B cell (primary cell): Measurements from ENCODE around the gene ATP5PB. TPM values are rescaled to one million over a fixed set of nuclear protein-coding genes. Genes with fewer than 3 reads are reported as not detected.
A peak's percentile ranks its signal among the peaks of the same experiment; 100 is the strongest.

Experiments used
- ATAC-seq: fragments of 200-7000 bp; cut with Tn5 transposase; one replicate; pipeline ENCODE4 v1.10.0; 2021; ENCODE audit warnings: low read depth, mild to moderate bottlenecking, moderate number of reproducible peaks, moderate library complexity
- CTCF ChIA-PET: fragments of 350-600 bp; sonication (Branson Sonifier 250); formaldehyde crosslinking; loops from one replicate; lab custom pipeline; 2021; ENCODE audit warnings: antibody characterized with exemption, inconsistent platforms; lab: Charles Lee
- POLR2A ChIA-PET: fragments of 350-600 bp; sonication (Branson Sonifier 250); formaldehyde crosslinking; loops from one replicate; lab custom pipeline; 2021; ENCODE audit warnings: antibody characterized with exemption; lab: Charles Lee
- DNase-seq: peaks from one replicate; pipeline ENCODE4 v3.0.0; 2013
- H2AFZ ChIP-seq: 2 replicates; pipeline ENCODE4 v1.6.1; 2012; ENCODE audit warnings: mild to moderate bottlenecking, low read depth, low read length; ENCODE audit not compliant: insufficient read depth, poor library complexity, severe bottlenecking
- H3K27ac ChIP-seq, 2 donors: 1 replicate in 1 of 2; 2 replicates in 1 of 2; pipeline ENCODE4 v1.5.1; 2012 to 2013; ENCODE audit warnings: low read length in 2 of 2, mild to moderate bottlenecking in 2 of 2, moderate library complexity in 1 of 2
- H3K27me3 ChIP-seq, 4 experiments: fragments of 200-600 bp in 1 of 4; sonication (generic) in 1 of 4; replicated peaks in 1 of 4; 1 replicate in 2 of 4; 2 replicates in 2 of 4; pipeline versions ENCODE4 v1.6.1 to v1.7.0; 2013 to 2016; ENCODE audit warnings: low read length in 3 of 4, mild to moderate bottlenecking in 2 of 4, mixed read lengths in 1 of 4, moderate library complexity in 1 of 4; ENCODE audit not compliant: insufficient read depth in 4 of 4, control insufficient read depth in 3 of 4; ENCODE audit errors: control extremely low read depth in 1 of 4
- H3K36me3 ChIP-seq, 2 experiments: replicated peaks in 1 of 2; 1 replicate in 1 of 2; 2 replicates in 1 of 2; pipeline versions ENCODE4 v1.6.1 to v1.7.1; 2013; ENCODE audit warnings: low read length in 1 of 2; ENCODE audit not compliant: insufficient read depth in 2 of 2, control insufficient read depth in 1 of 2; ENCODE audit errors: control extremely low read depth in 1 of 2, extremely low read depth in 1 of 2
- H3K4me1 ChIP-seq, 2 donors: fragments of 200-600 bp in 1 of 2; sonication (generic) in 1 of 2; 1 replicate in 1 of 2; 2 replicates in 1 of 2; pipeline versions ENCODE4 v1.5.1 to v1.6.1; 2013 to 2017; ENCODE audit warnings: low read length in 2 of 2; ENCODE audit not compliant: control insufficient read depth in 2 of 2, insufficient read depth in 2 of 2
- H3K4me2 ChIP-seq: replicated peaks from 2 replicates; pipeline ENCODE3; 2012; ENCODE audit warnings: mild to moderate bottlenecking, low read depth, low read length; ENCODE audit not compliant: poor library complexity, severe bottlenecking
- H3K4me3 ChIP-seq, 5 experiments: fragments of 200-600 bp in 1 of 5; sonication (generic) in 1 of 5; 1 replicate in 3 of 5; 2 replicates in 2 of 5; pipeline versions ENCODE4 v1.5.1 to v1.7.0; 2011 to 2016; ENCODE audit warnings: low read length in 4 of 5, mild to moderate bottlenecking in 4 of 5, low read depth in 2 of 5, control low read depth in 1 of 5, moderate library complexity in 1 of 5; ENCODE audit not compliant: insufficient read depth in 1 of 5; ENCODE audit errors: control extremely low read depth in 1 of 5, extremely low read depth in 1 of 5
- H3K79me2 ChIP-seq: fragments of 200-600 bp; sonication (generic); one replicate; pipeline ENCODE4 v1.6.0; 2016; ENCODE audit warnings: low read length; ENCODE audit not compliant: control insufficient read depth, insufficient read depth
- H3K9ac ChIP-seq: fragments of 200-600 bp; sonication (generic); 2 replicates; pipeline ENCODE4 v1.6.1; 2017; ENCODE audit warnings: mild to moderate bottlenecking, low read length, moderate library complexity
- H3K9me3 ChIP-seq, 3 donors: one replicate each; pipeline versions ENCODE4 v1.6.1 to v1.7.1; 2013; ENCODE audit warnings: low read length in 2 of 3; ENCODE audit not compliant: control insufficient read depth in 2 of 3, insufficient read depth in 1 of 3; ENCODE audit errors: control extremely low read depth in 1 of 3
- H4K20me1 ChIP-seq: 2 replicates; pipeline ENCODE4 v1.6.0; 2012; ENCODE audit warnings: mild to moderate bottlenecking, low read length; ENCODE audit not compliant: insufficient read depth, control insufficient read depth, poor library complexity, severe bottlenecking
- H3K27ac Mint-ChIP-seq: one replicate; pipeline ENCODE4 v1.8.0; 2021; ENCODE audit warnings: mixed read lengths
- H3K27me3 Mint-ChIP-seq: one replicate; pipeline ENCODE4 v1.8.0; 2021; ENCODE audit warnings: mixed read lengths
- H3K4me1 Mint-ChIP-seq: one replicate; pipeline ENCODE4 v1.8.0; 2021; ENCODE audit warnings: mixed read lengths
- H3K4me3 Mint-ChIP-seq: one replicate; pipeline ENCODE4 v1.8.0; 2021; ENCODE audit warnings: mixed read lengths
- H3K9me3 Mint-ChIP-seq: one replicate; pipeline ENCODE4 v1.8.0; 2022; ENCODE audit warnings: mixed read lengths; ENCODE audit not compliant: insufficient read depth
- EZH2 ChIP-seq: IDR thresholded peaks from 2 replicates; pipeline ENCODE4 v1.6.1; 2012; ENCODE audit warnings: borderline replicate concordance, low read depth, mild to moderate bottlenecking, moderate library complexity, low read length; ENCODE audit not compliant: insufficient read depth, poor library complexity, severe bottlenecking
- WGBS: methylation state at CpG from one replicate; pipeline ENCODE4 v1.1.5; 2013; ENCODE audit warnings: missing lambda C conversion rate; ENCODE audit not compliant: insufficient coverage; 5-methylcytosine and 5-hydroxymethylcytosine counted together
- intact Hi-C: fragments of 100-400 bp; cut with micrococcal nuclease; formaldehyde crosslinking; loops from one replicate; pipeline ENCODE4 v1.10.0; 2022
- polyA plus RNA-seq: library from polyadenylated mRNA; depleted of rRNA; stranded (reverse); fragments of >200 nt; gene quantifications from 2 replicates; pipeline ENCODE4 v1.2.3, GENCODE V29; 2012
- total RNA-seq, 2 donors: library from RNA; stranded (reverse); fragments of 120-200 nt in 1 of 2; gene quantifications; 1 replicate in 1 of 2; 2 replicates in 1 of 2; pipeline versions ENCODE4 v1.2.3 to v1.2.4, GENCODE V29; 2013 to 2022
- TF ChIP-seq, protein P1 (sequence below): fragments of 200-600 bp; IDR thresholded peaks from one replicate; pipeline ENCODE4 v1.8.0; 2022; ENCODE audit warnings: antibody characterized with exemption, mild to moderate bottlenecking

ATP5PB gene
- total and polyA plus RNA-seq, 2 donors (not counting 1 experiment from before 2014, with no cell fraction given): 81.2 to 110 TPM

GRCh38 chr1:111462370-111463028 lies 13.2 kb downstream of the ATP5PB start:
- DNase-seq (no peak), ATAC-seq (no peak)
- no peaks in the 10 kb centered on the region for H3K4me1 ChIP-seq
- ChIA-PET POLR2A (no interaction called here), CTCF (interaction anchor here (1.2 to 1.4 kb wide), 3 partner anchors 9 to 18 kb away, joined by 3 to 5 read pairs (median 3); partner anchors contain the start of gene WDR77)
- H3K27me3 ChIP-seq: no peaks in the 10 kb centered on the region
- no peaks in the 10 kb centered on the region for H3K4me1 Mint-ChIP-seq
- no peak overlapping the region for H2AFZ ChIP-seq
- TF ChIP-seq, protein P1, sequence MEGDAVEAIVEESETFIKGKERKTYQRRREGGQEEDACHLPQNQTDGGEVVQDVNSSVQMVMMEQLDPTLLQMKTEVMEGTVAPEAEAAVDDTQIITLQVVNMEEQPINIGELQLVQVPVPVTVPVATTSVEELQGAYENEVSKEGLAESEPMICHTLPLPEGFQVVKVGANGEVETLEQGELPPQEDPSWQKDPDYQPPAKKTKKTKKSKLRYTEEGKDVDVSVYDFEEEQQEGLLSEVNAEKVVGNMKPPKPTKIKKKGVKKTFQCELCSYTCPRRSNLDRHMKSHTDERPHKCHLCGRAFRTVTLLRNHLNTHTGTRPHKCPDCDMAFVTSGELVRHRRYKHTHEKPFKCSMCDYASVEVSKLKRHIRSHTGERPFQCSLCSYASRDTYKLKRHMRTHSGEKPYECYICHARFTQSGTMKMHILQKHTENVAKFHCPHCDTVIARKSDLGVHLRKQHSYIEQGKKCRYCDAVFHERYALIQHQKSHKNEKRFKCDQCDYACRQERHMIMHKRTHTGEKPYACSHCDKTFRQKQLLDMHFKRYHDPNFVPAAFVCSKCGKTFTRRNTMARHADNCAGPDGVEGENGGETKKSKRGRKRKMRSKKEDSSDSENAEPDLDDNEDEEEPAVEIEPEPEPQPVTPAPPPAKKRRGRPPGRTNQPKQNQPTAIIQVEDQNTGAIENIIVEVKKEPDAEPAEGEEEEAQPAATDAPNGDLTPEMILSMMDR: no peak
- TF ChIP-seq EZH2: no peak
- peaks cover 5% of the 10 kb centered on the region for H4K20me1 ChIP-seq
- H3K27ac ChIP-seq: no peak overlapping the region
- H3K27me3 Mint-ChIP-seq: no peaks in the 10 kb centered on the region
- intact Hi-C loops: no loop called here
- H3K27ac Mint-ChIP-seq: peak overlapping the region; percentile 26
- whole genome bisulfite sequencing: 100% methylated on average over 1 of the region's 4 CpGs
- no peak overlapping the region for H3K4me3 Mint-ChIP-seq
- peaks cover 15 to 51% of the 10 kb centered on the region in 2 experiments for H3K36me3 ChIP-seq
- no peaks in the 10 kb centered on the region for H3K9me3 Mint-ChIP-seq
- H3K4me3 ChIP-seq: no peak overlapping the region
- H3K79me2 ChIP-seq: peaks cover 5% of the 10 kb centered on the region
- no peak overlapping the region for H3K4me2 ChIP-seq
- H3K9me3 ChIP-seq: no peaks in the 10 kb centered on the region
- no peak overlapping the region for H3K9ac ChIP-seq

- ChIA-PET CTCF (interaction anchor here (0.7 to 1.4 kb wide), 5 partner anchors 10 to 45 kb away, joined by 3 to 5 read pairs (median 3); partner anchors contain the start of gene WDR77), POLR2A (interaction anchor here (0.6 kb wide), 1 partner anchor 43 kb away, joined by 4 read pairs; no protein-coding TSS in a partner anchor)
- Histone ChIP-seq H4K20me1 (peaks cover 4% of the 10 kb centered on the region), H3K36me3 (peaks cover 14 to 50% of the 10 kb centered on the region in 2 experiments), H3K4me3 (no peak overlapping the region), H3K4me2 (no peak overlapping the region), H3K9me3 (no peaks in the 10 kb centered on the region), H2AFZ (no peak overlapping the region), H3K27ac (no peak overlapping the region), H3K79me2 (peaks cover 5% of the 10 kb centered on the region), H3K9ac (no peak overlapping the region), H3K27me3 (no peaks in the 10 kb centered on the region), H3K4me1 (no peaks in the 10 kb centered on the region)
- H3K27me3 Mint-ChIP-seq: no peaks in the 10 kb centered on the region
- no peaks in the 10 kb centered on the region for H3K4me1 Mint-ChIP-seq
- no peak overlapping the region for H3K4me3 Mint-ChIP-seq
- H3K9me3 Mint-ChIP-seq: no peaks in the 10 kb centered on the region
- intact Hi-C loops: no loop called here
- DNase-seq: no peak
- 95% methylated on average over 3 of the region's 4 CpGs for WGBS
- TF ChIP-seq EZH2: no peak
- TF ChIP-seq, protein P1: no peak
- no peak for ATAC-seq
- H3K27ac Mint-ChIP-seq: peak overlapping the region; percentile 21
Measured at GRCh38 chr1:111463029-111463683, 13.9 kb downstream of the ATP5PB start.
